Mesothelial cell of epicardium (in vitro differentiated cells): ENCODE measurements around the gene WDR88. TPM values are rescaled to one million over a fixed set of nuclear protein-coding genes. Genes with fewer than 3 reads are reported as not detected.
"Not testable (repeated sequence)": the region's sequence is repeated elsewhere in the genome, so short reads cannot be mapped to it uniquely, and the experiment has no call there.

Experiments used
- DNase-seq, 2 experiments: peaks; one replicate each; pipeline ENCODE4 v3.0.0; 2021; ENCODE audit warnings: low spot score in 2 of 2; ENCODE audit not compliant: unreplicated experiment in 2 of 2
- H3K27ac Mint-ChIP-seq: 2 replicates; pipeline ENCODE4 v1.8.0; 2021; ENCODE audit warnings: mixed read lengths
- H3K27me3 Mint-ChIP-seq: 2 replicates; pipeline ENCODE4 v1.8.0; 2021; ENCODE audit warnings: low read depth, mixed read lengths
- H3K36me3 Mint-ChIP-seq: 2 replicates; pipeline ENCODE4 v1.8.0; 2021; ENCODE audit warnings: mixed read lengths
- H3K4me1 Mint-ChIP-seq: 2 replicates; pipeline ENCODE4 v1.8.0; 2021; ENCODE audit warnings: mixed read lengths
- H3K4me3 Mint-ChIP-seq: 2 replicates; pipeline ENCODE4 v1.8.0; 2021; ENCODE audit warnings: mild to moderate bottlenecking, moderate library complexity, mixed read lengths
- H3K9me3 Mint-ChIP-seq: 2 replicates; pipeline ENCODE4 v1.8.0; 2021; ENCODE audit warnings: mixed read lengths
- CTCF ChIP-seq: fragments of 200-600 bp; sonication (generic); IDR thresholded peaks from one replicate; pipeline ENCODE4 v1.5.0; 2021; ENCODE audit warnings: antibody characterized with exemption; ENCODE audit not compliant: unreplicated experiment
- total RNA-seq: library from RNA; stranded (reverse); gene quantifications from 3 replicates; pipeline ENCODE4 v1.2.1, GENCODE V29; 2021

WDR88 gene
- total RNA-seq, 1 donor from 2014 or later = not detected

- Mint-ChIP-seq H3K9me3 (no peaks in the 10 kb centered on the region), H3K4me3 (no peak overlapping the region), H3K36me3 (peaks cover 2% of the 10 kb centered on the region), H3K27ac (no peak overlapping the region), H3K4me1 (no peaks in the 10 kb centered on the region), H3K27me3 (peaks cover 45% of the 10 kb centered on the region)
- DNase-seq = no peak
- TF ChIP-seq CTCF = no peak
Observed at GRCh38 chr19:33220115-33220514, 88.2 kb downstream of the WDR88 start.

GRCh38 chr19:33220735-33221134 lies 88.8 kb downstream of the WDR88 start:
- Mint-ChIP-seq H3K4me1 (no peaks in the 10 kb centered on the region), H3K36me3 (peaks cover 2% of the 10 kb centered on the region), H3K27me3 (peaks cover 47% of the 10 kb centered on the region), H3K4me3 (no peak overlapping the region), H3K9me3 (no peaks in the 10 kb centered on the region), H3K27ac (no peak overlapping the region)
- no peak for DNase-seq
- TF ChIP-seq CTCF = no peak

GRCh38 chr19:33221638-33222037 lies 89.7 kb downstream of the WDR88 start:
- Mint-ChIP-seq H3K27me3 (peaks cover 55% of the 10 kb centered on the region), H3K4me1 (peaks cover 3% of the 10 kb centered on the region)

DNA sequence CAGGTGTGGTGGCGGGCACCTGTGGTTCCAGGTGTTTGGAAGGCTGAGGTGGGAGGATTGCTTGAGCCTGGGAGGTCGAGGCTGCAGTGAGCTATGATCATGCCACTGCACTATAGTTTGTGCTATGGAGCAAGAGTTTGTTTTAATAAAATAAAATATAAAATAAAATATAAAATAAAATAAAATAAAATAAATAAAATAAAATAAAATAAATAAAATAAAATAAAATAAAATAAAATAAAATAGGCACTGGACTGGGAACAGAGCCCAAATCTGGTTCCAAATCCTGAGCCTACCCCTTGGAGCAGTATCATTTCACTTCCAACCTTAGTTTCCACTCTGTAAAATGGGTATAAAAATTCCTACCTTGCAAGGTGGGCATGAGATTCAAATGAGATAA lies 90.3 kb downstream of the WDR88 start:
- DNase-seq, H3K9me3 Mint-ChIP-seq, H3K4me3 Mint-ChIP-seq, H3K36me3 Mint-ChIP-seq, H3K4me1 Mint-ChIP-seq, H3K27ac Mint-ChIP-seq: not testable (repeated sequence)
- peaks cover 59% of the 10 kb centered on the region for H3K27me3 Mint-ChIP-seq

More at GRCh38 chr19:33221638-33222037, 89.7 kb downstream of the WDR88 start:
- DNase-seq = no peak
- Mint-ChIP-seq H3K36me3 (peaks cover 2% of the 10 kb centered on the region), H3K4me3 (no peak overlapping the region), H3K27ac (no peak overlapping the region), H3K9me3 (no peaks in the 10 kb centered on the region)
- TF ChIP-seq CTCF = no peak

GRCh38 chr19:33224694-33225457 lies 93.0 kb downstream of the WDR88 start:
- H3K36me3 Mint-ChIP-seq = peaks cover 8% of the 10 kb centered on the region
- no peak overlapping the region for H3K27ac Mint-ChIP-seq
- DNase-seq = no peak
- H3K4me3 Mint-ChIP-seq = peak overlapping the region; percentile 51
- peaks cover 80% of the 10 kb centered on the region for H3K27me3 Mint-ChIP-seq
- no peak for TF ChIP-seq CTCF
- peaks cover 3% of the 10 kb centered on the region for H3K4me1 Mint-ChIP-seq
- peaks cover 19% of the 10 kb centered on the region for H3K9me3 Mint-ChIP-seq

Other genes with a start within 250 kb of the WDR88 start
- gene CEP89, start 160.2 kb upstream of the WDR88 start, total RNA-seq = 29.0 to 35.2 TPM (median 30.2 TPM) in 3 replicates
- 4.3 to 6.0 TPM (median 5.2 TPM) in 3 replicates for gene FAAP24, start 159.9 kb upstream of the WDR88 start, total RNA-seq
- 22.2 to 25.9 TPM (median 23.3 TPM) in 3 replicates for gene RHPN2, start 67.2 kb upstream of the WDR88 start, total RNA-seq
- 10.5 to 13.5 TPM (median 10.7 TPM) in 3 replicates for gene GPATCH1, start 50.9 kb upstream of the WDR88 start, total RNA-seq
- gene LRP3, start 62.2 kb downstream of the WDR88 start, total RNA-seq = 28.3 to 34.1 TPM (median 29.5 TPM) in 3 replicates
- gene SLC7A10, start 93.7 kb downstream of the WDR88 start, total RNA-seq = 0.91 to 1.1 TPM (median 0.92 TPM) in 3 replicates
- 8.5 to 10.1 TPM (median 9.4 TPM) in 3 replicates for gene CEBPA, start 170.4 kb downstream of the WDR88 start, total RNA-seq
- 19.5 to 20.6 TPM (median 19.8 TPM) in 3 replicates for gene CEBPG, start 241.6 kb downstream of the WDR88 start, total RNA-seq